HL-60 (cell line): ENCODE data around the gene BSN.

Source experiments
- DNase-seq, 2 experiments: peaks; one replicate each; pipeline ENCODE4 v3.0.0-alpha.2; 2010 to 2020; ENCODE audit warnings: low read depth in 1 of 2, low spot score in 1 of 2
- H3K27ac ChIP-seq: fragments of 250-450 bp; sonication (Bioruptor Pico); replicated peaks from 2 replicates; pipeline ENCODE4 v1.5.1; 2020; ENCODE audit warnings: mild to moderate bottlenecking, moderate library complexity
- H3K27me3 ChIP-seq: fragments of 250-450 bp; sonication (Bioruptor Pico); 2 replicates; pipeline ENCODE4 v1.5.1; 2021; ENCODE audit warnings: mild to moderate bottlenecking, moderate library complexity; ENCODE audit not compliant: insufficient read depth, poor library complexity, severe bottlenecking
- H3K4me3 ChIP-seq: replicated peaks from 2 replicates; pipeline ENCODE4 v1.5.1; 2011; ENCODE audit warnings: mild to moderate bottlenecking, control low read depth, low read length; ENCODE audit not compliant: insufficient read depth
- CTCF ChIP-seq: IDR thresholded peaks from one replicate; pipeline ENCODE4 v1.5.1; 2011; ENCODE audit warnings: low read length, control low read depth, inconsistent platforms; ENCODE audit not compliant: insufficient read depth
- GABPA ChIP-seq: IDR thresholded peaks from 2 replicates; pipeline ENCODE4 v1.6.1; 2012; ENCODE audit warnings: low read depth
- POLR2AphosphoS5 ChIP-seq: IDR thresholded peaks from 2 replicates; pipeline ENCODE4 v1.6.1; 2012; ENCODE audit warnings: low read depth
- REST ChIP-seq: IDR thresholded peaks from 2 replicates; pipeline ENCODE4 v1.6.1; 2012; ENCODE audit warnings: low read depth; ENCODE audit not compliant: insufficient replicate concordance
- SPI1 ChIP-seq: IDR thresholded peaks from 2 replicates; pipeline ENCODE4 v1.6.1; 2012; ENCODE audit warnings: low read depth, mild to moderate bottlenecking, borderline replicate concordance

BSN gene

GRCh38 chr3:49566312-49566711 is 12.0 kb downstream of the BSN start:
- TF ChIP-seq POLR2AphosphoS5 = no peak
- TF ChIP-seq REST = no peak
- no peak for TF ChIP-seq CTCF
- TF ChIP-seq GABPA = no peak
- TF ChIP-seq SPI1 = no peak
- H3K4me3 ChIP-seq = no peak overlapping the region
- H3K27me3 ChIP-seq = peaks cover 5% of the 10 kb centered on the region
- no peak overlapping the region for H3K27ac ChIP-seq
- no peak for DNase-seq

GRCh38 chr3:49567406-49567805 is 13.1 kb downstream of the BSN start:
- no peak for TF ChIP-seq POLR2AphosphoS5
- TF ChIP-seq CTCF = no peak
- no peak for TF ChIP-seq GABPA
- no peak for TF ChIP-seq REST
- TF ChIP-seq SPI1 = no peak
- Histone ChIP-seq H3K27ac (no peak overlapping the region), H3K27me3 (peaks cover under 1% of the 10 kb centered on the region), H3K4me3 (no peak overlapping the region)
- DNase-seq = no peak

GRCh38 chr3:49568965-49569364 is 14.7 kb downstream of the BSN start:
- TF ChIP-seq GABPA (no peak), REST (no peak), SPI1 (no peak), POLR2AphosphoS5 (no peak), CTCF (no peak)
- H3K4me3 ChIP-seq = no peak overlapping the region
- DNase-seq = no peak
- no peaks in the 10 kb centered on the region for H3K27me3 ChIP-seq
- no peak overlapping the region for H3K27ac ChIP-seq
